Neural progenitor cell (in vitro differentiated cells): ENCODE measurements around the gene CST9L. TPM values are rescaled to one million over a fixed set of nuclear protein-coding genes. Genes with fewer than 3 reads are reported as not detected.

Experiments used
- DNase-seq: peaks from one replicate; pipeline ENCODE4 v3.0.0-alpha.2; 2016; ENCODE audit warnings: low spot score
- H2AFZ ChIP-seq: fragments of 200-600 bp; sonication (generic); replicated peaks from 2 replicates; pipeline ENCODE4 v1.6.1; 2016; ENCODE audit warnings: antibody characterized with exemption
- H3F3A ChIP-seq: fragments of 200-600 bp; sonication (generic); 2 replicates; pipeline ENCODE4 v1.6.1; 2016; ENCODE audit warnings: antibody characterized with exemption, low read depth
- H3K27ac ChIP-seq: fragments of 200-600 bp; sonication (generic); 2 replicates; pipeline ENCODE4 v1.5.1; 2016; ENCODE audit warnings: mild to moderate bottlenecking
- H3K27me3 ChIP-seq: fragments of 200-600 bp; sonication (generic); 2 replicates; pipeline ENCODE4 v1.6.1; 2016; ENCODE audit warnings: mild to moderate bottlenecking, moderate library complexity
- H3K36me3 ChIP-seq: fragments of 200-600 bp; sonication (generic); 2 replicates; pipeline ENCODE4 v1.5.1; 2016
- H3K4me1 ChIP-seq: fragments of 200-600 bp; sonication (generic); 2 replicates; pipeline ENCODE4 v1.6.1; 2016; ENCODE audit warnings: mixed run types
- H3K4me2 ChIP-seq: fragments of 200-600 bp; sonication (generic); 2 replicates; pipeline ENCODE4 v1.6.1; 2016
- H3K4me3 ChIP-seq: fragments of 200-600 bp; sonication (generic); 2 replicates; pipeline ENCODE4 v1.5.1; 2016
- H3K79me2 ChIP-seq: fragments of 200-600 bp; sonication (generic); 2 replicates; pipeline ENCODE4 v1.6.1; 2016; ENCODE audit warnings: low read depth
- H3K9ac ChIP-seq: fragments of 200-600 bp; sonication (generic); 2 replicates; pipeline ENCODE4 v1.6.1; 2016
- H3K9me3 ChIP-seq: fragments of 200-600 bp; sonication (generic); 2 replicates; pipeline ENCODE4 v1.5.1; 2016; ENCODE audit warnings: low read depth
- H4K20me1 ChIP-seq: fragments of 200-600 bp; sonication (generic); 2 replicates; pipeline ENCODE4 v1.6.1; 2016; ENCODE audit warnings: low read depth
- H3K27ac Mint-ChIP-seq: 3 replicates; pipeline ENCODE4 v1.8.0; 2021; ENCODE audit warnings: mixed read lengths
- H3K27me3 Mint-ChIP-seq: 2 replicates; pipeline ENCODE4 v1.8.0; 2022; ENCODE audit warnings: low read depth, mild to moderate bottlenecking, inconsistent platforms, moderate library complexity, mixed read lengths; ENCODE audit not compliant: insufficient read depth
- H3K36me3 Mint-ChIP-seq: 3 replicates; pipeline ENCODE4 v1.8.0; 2021; ENCODE audit warnings: mixed read lengths
- H3K4me1 Mint-ChIP-seq: 3 replicates; pipeline ENCODE4 v1.8.0; 2021; ENCODE audit warnings: mixed read lengths
- H3K4me3 Mint-ChIP-seq: 3 replicates; pipeline ENCODE4 v1.8.0; 2021; ENCODE audit warnings: mild to moderate bottlenecking, moderate library complexity, mixed read lengths
- H3K9me3 Mint-ChIP-seq: 3 replicates; pipeline ENCODE4 v1.8.0; 2020; ENCODE audit warnings: mixed read lengths
- EZH2 ChIP-seq: fragments of 200-600 bp; sonication (generic); IDR thresholded peaks from 2 replicates; pipeline ENCODE4 v1.6.1; 2017; ENCODE audit warnings: antibody characterized with exemption, mild to moderate bottlenecking, moderate library complexity
- EZH2phosphoT487 ChIP-seq: fragments of 200-600 bp; sonication (generic); IDR thresholded peaks from 2 replicates; pipeline ENCODE4 v1.6.1; 2017; ENCODE audit warnings: antibody characterized with exemption
- total RNA-seq: library from RNA; depleted of rRNA; stranded (reverse); fragments of >200 nt; gene quantifications from 2 replicates; pipeline ENCODE4 v1.2.3, GENCODE V29; 2015; ENCODE audit warnings: low replicate concordance
- TF ChIP-seq, protein P1 (sequence below): fragments of 200-600 bp; sonication (generic); IDR thresholded peaks from 2 replicates; pipeline ENCODE4 v1.5.1; 2017; ENCODE audit warnings: antibody characterized with exemption, mild to moderate bottlenecking

The CST9L gene
- total RNA-seq, 1 donor from 2014 or later: not detected

GRCh38 chr20:23517719-23518118, 50.6 kb downstream of the CST9L start:
- no peaks in the 10 kb centered on the region for H3K9me3 ChIP-seq
- Mint-ChIP-seq H3K27me3 (peaks cover 6% of the 10 kb centered on the region), H3K27ac (no peak overlapping the region), H3K9me3 (peaks cover 5% of the 10 kb centered on the region), H3K4me1 (peaks cover 16% of the 10 kb centered on the region), H3K36me3 (no peaks in the 10 kb centered on the region), H3K4me3 (no peak overlapping the region)
- H3K79me2 ChIP-seq: no peaks in the 10 kb centered on the region
- no peaks in the 10 kb centered on the region for H3K36me3 ChIP-seq
- DNase-seq: no peak
- no peak overlapping the region for H3K4me3 ChIP-seq
- no peak overlapping the region for H3K9ac ChIP-seq
- no peak overlapping the region for H3K4me2 ChIP-seq
- H3F3A ChIP-seq: no peaks in the 10 kb centered on the region
- no peaks in the 10 kb centered on the region for H4K20me1 ChIP-seq
- no peaks in the 10 kb centered on the region for H3K4me1 ChIP-seq
- no peak overlapping the region for H2AFZ ChIP-seq
- H3K27ac ChIP-seq: no peak overlapping the region
- TF ChIP-seq EZH2 (no peak), EZH2phosphoT487 (no peak)
- TF ChIP-seq, protein P1, sequence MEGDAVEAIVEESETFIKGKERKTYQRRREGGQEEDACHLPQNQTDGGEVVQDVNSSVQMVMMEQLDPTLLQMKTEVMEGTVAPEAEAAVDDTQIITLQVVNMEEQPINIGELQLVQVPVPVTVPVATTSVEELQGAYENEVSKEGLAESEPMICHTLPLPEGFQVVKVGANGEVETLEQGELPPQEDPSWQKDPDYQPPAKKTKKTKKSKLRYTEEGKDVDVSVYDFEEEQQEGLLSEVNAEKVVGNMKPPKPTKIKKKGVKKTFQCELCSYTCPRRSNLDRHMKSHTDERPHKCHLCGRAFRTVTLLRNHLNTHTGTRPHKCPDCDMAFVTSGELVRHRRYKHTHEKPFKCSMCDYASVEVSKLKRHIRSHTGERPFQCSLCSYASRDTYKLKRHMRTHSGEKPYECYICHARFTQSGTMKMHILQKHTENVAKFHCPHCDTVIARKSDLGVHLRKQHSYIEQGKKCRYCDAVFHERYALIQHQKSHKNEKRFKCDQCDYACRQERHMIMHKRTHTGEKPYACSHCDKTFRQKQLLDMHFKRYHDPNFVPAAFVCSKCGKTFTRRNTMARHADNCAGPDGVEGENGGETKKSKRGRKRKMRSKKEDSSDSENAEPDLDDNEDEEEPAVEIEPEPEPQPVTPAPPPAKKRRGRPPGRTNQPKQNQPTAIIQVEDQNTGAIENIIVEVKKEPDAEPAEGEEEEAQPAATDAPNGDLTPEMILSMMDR: no peak
- no peaks in the 10 kb centered on the region for H3K27me3 ChIP-seq

GRCh38 chr20:23515250-23515939, 52.9 kb downstream of the CST9L start:
- no peak for TF ChIP-seq EZH2phosphoT487
- TF ChIP-seq EZH2: no peak
- TF ChIP-seq, protein P1: no peak
- Histone ChIP-seq H3K9ac (no peak overlapping the region), H3K27me3 (no peaks in the 10 kb centered on the region), H4K20me1 (no peaks in the 10 kb centered on the region), H3F3A (no peaks in the 10 kb centered on the region), H3K79me2 (no peaks in the 10 kb centered on the region), H3K4me3 (no peak overlapping the region), H3K4me2 (no peak overlapping the region), H3K9me3 (no peaks in the 10 kb centered on the region), H3K36me3 (no peaks in the 10 kb centered on the region), H2AFZ (no peak overlapping the region), H3K4me1 (no peaks in the 10 kb centered on the region), H3K27ac (no peak overlapping the region)
- H3K4me3 Mint-ChIP-seq: no peak overlapping the region
- no peaks in the 10 kb centered on the region for H3K36me3 Mint-ChIP-seq
- H3K9me3 Mint-ChIP-seq: peaks cover 2% of the 10 kb centered on the region
- peaks cover 19% of the 10 kb centered on the region for H3K4me1 Mint-ChIP-seq
- no peak for DNase-seq
- peaks cover 12% of the 10 kb centered on the region for H3K27me3 Mint-ChIP-seq
- H3K27ac Mint-ChIP-seq: no peak overlapping the region

DNA sequence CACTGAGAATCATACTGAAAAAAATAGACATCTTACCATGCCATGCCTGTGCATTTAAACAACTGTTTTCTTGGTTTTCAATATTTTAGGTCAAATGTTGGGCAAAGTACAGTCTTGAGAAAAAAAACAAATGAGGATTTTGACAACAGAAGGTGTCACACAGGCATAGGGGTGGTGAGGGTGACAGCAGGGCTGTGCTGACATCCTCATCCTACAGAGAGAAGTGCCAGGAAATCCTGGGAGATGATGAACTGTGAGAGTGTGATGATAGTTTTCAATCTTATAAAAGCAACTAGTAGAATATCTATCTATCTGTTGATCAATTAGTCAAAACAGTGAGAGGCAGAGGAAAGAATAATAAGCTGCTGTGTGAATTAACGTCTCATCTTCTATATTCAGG, 53.4 kb downstream of the CST9L start:
- no peak overlapping the region for H3K4me2 ChIP-seq
- no peaks in the 10 kb centered on the region for H3K27me3 ChIP-seq
- no peak overlapping the region for H3K27ac Mint-ChIP-seq
- no peaks in the 10 kb centered on the region for H3K36me3 ChIP-seq
- no peaks in the 10 kb centered on the region for H4K20me1 ChIP-seq
- H3K36me3 Mint-ChIP-seq: no peaks in the 10 kb centered on the region
- no peak overlapping the region for H3K9ac ChIP-seq
- H3K79me2 ChIP-seq: no peaks in the 10 kb centered on the region
- H3K9me3 ChIP-seq: no peaks in the 10 kb centered on the region
- TF ChIP-seq EZH2phosphoT487 (no peak), EZH2 (no peak)
- TF ChIP-seq, protein P1: no peak
- H3K4me1 ChIP-seq: no peaks in the 10 kb centered on the region
- H2AFZ ChIP-seq: no peak overlapping the region
- H3K4me1 Mint-ChIP-seq: peaks cover 16% of the 10 kb centered on the region
- no peak for DNase-seq
- peaks cover 12% of the 10 kb centered on the region for H3K27me3 Mint-ChIP-seq
- H3K4me3 ChIP-seq: no peak overlapping the region
- no peak overlapping the region for H3K4me3 Mint-ChIP-seq
- peaks cover 2% of the 10 kb centered on the region for H3K9me3 Mint-ChIP-seq
- H3F3A ChIP-seq: no peaks in the 10 kb centered on the region
- no peak overlapping the region for H3K27ac ChIP-seq

Other genes starting within 250 kb of the CST9L start
- gene NXT1, start 217.7 kb downstream of the CST9L start, total RNA-seq: 14.6 and 32.4 TPM in 2 replicates
- gene GZF1, start 206.3 kb downstream of the CST9L start, total RNA-seq: 12.9 and 13.8 TPM in 2 replicates
- 19.8 and 23.8 TPM in 2 replicates for gene NAPB, start 147.0 kb downstream of the CST9L start, total RNA-seq
- not detected in 2 replicates for gene CSTL1, start 128.8 kb downstream of the CST9L start, total RNA-seq
- gene CST11, start 115.6 kb downstream of the CST9L start, total RNA-seq: not detected in 2 replicates
- gene CST8, start 77.4 kb downstream of the CST9L start, total RNA-seq: not detected in 2 replicates
- gene CST9, start 37.4 kb upstream of the CST9L start, total RNA-seq: not detected in 2 replicates
- gene CST3, start 69.5 kb upstream of the CST9L start, total RNA-seq: 20.8 and 58.0 TPM in 2 replicates
- not detected in 2 replicates for gene CST4, start 120.6 kb upstream of the CST9L start, total RNA-seq
- not detected in 2 replicates for gene CST1, start 182.5 kb upstream of the CST9L start, total RNA-seq